GM18909 (cell line): ENCODE measurements around the gene APOM.
A peak's percentile ranks its signal among the peaks of the same experiment; 100 is the strongest.

Experiments
- ATAC-seq: cut with Tn5 transposase; IDR thresholded peaks from one replicate; pipeline ENCODE4 v1.9.1; 2021; ENCODE audit warnings: mild to moderate bottlenecking; ENCODE audit not compliant: unreplicated experiment, poor library complexity

Gene APOM

DNA sequence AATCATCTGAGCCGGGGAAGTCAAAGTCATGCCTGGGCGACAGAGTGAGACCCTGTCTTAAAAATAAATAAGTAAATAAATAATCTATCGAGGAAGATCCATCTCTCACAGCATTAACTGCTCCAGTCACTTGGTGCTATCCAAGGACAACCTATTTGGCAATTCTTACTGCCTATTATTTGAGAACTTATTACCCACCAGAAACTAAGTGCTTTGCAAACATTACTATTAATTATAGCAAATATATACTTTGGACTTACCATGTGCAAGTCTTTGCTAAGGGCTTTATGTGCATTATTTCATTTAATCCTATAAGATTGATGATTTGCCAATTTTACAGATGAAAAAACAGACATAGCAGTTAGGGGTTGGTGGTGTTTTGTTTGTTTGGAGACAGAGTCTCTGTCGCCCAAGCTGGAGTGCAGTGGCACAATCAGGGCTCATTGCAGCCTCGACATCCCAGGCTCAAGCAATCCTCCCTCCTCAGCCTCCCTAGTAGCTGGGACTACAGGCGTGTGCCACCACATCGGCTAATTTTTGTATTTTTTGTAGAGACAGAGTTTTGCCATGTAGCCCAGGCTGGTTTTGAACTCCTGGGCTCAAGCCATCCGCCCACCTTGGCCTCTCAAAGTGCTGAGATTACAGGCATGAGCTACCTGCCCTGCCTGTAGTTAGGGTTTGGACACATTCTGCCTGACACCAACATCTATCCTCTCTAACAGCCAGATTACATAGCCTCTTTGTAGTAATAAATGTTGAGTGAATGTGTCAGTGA is 933 bp upstream of the APOM start:
- ATAC-seq, result no peak

DNA sequence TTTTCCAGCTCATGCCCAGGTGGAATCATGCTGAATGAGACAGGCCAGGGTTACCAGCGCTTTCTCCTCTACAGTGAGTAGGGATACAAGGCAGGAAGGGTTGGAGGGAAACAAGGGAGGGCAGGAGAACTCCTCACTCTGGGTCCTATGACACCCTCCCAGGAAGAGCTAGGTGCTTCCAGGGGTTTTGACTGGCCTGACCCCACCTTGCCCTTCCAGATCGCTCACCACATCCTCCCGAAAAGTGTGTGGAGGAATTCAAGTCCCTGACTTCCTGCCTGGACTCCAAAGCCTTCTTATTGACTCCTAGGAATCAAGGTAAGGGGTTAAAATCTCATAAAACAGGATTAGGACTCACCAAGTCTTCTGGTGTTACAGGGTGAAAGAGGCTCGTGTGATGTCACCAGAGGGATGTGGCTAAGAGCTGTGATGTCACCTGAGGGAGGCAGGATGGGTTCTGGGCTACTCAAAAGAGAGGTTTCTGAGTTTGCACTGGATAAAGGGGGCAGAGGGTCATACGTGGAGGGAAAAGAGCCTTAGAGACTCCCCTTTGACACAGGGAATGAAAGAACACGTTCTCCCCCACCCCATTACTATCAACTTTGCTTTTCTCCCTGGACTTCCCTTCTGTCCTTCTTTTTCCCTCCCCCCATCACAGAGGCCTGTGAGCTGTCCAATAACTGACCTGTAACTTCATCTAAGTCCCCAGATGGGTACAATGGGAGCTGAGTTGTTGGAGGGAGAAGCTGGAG is 1.9 kb downstream of the APOM start:
- no peak for ATAC-seq

DNA sequence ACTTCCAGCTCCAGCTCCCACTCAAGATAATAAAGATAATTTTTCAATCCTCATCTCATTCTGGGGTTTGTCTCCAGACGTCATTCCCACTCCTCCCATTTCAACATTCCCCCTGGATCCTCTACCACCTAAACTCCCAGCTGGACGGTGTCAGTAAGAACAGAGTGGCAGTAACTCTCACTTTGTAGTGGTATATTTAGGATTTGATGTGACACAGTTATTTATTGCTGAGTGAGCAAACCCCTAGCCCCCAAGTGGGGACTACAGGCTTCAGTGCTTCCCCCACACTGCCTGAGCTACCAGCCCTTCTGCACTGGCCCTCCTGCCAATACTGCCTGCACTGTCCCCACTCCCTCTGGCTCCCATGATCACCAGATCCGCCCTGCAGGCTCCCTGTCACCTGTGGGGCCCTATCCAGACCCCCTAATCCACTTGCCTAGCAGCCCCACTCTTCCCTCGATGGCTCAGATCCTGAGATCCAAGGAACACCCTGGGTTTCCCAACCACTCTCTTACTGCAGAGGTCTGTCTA is 2.5 kb downstream of the APOM start:
- no peak for ATAC-seq

DNA sequence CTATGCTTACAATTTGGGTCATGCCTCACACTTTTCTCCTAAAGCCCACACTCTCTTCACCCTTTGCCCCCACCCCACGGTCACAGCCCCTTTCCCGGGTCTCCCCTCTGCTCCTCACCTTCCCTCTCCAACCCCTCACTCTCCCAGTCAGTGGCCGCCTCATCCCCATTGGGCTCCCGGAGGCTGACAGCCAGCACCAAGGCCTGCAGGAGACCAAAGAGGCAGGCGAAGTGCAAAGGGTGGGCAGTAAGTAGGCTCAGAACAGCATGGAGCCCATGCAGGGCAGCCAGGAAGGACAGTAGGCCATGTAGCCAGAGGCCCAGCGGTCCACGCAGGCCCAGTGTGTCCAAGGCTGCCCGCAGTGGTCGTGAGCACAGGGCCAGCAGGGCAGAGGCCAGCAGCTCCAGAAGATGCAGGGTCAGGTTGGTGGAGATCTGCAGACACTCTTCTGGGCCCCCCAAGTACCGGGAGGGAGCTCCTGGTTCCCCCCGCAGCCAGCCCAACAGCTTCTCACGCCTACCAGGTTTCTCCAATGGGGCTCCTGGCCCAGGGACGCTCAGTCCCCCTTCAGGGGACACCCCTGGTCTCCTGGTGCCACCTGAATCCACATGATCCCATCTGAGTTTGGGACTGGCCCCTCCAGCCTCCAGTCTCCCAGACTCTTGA is 3.4 kb downstream of the APOM start:
- no peak for ATAC-seq

DNA sequence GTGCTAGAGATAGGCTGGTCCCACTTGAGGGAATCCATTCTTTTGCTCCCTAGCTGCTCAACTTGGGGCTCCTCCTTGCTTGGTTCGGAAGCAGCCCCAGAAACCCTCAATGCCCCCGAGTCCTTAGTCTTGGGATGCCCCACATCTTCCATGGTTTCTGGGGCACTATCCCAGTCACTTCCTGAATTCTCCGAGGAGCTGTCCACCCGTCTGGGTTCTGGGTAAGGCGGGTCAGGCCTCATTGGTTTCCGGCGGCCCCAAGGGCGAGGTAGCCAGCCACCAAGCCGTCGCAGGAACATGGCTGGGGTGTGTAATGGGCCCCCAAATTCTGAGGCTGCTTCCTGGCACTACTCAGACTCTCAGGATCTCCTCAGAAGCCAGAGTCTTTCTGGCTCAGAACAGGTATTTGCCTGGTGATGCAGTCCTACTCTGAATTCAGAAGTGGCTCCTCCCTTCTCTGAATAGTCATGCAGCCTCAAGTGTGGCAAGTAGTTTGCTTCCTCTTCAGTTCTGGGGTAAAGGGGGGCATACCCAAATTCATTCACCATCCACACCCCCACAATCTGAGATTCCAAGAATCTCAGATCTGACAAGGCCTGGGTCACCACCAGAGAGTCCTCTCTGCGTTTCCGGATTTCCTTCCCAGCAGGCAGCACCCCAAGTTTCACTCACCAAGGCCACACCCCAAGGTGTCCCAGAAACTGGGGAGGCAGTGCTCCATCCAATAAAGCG is 4.1 kb downstream of the APOM start:
- no peak for ATAC-seq

DNA sequence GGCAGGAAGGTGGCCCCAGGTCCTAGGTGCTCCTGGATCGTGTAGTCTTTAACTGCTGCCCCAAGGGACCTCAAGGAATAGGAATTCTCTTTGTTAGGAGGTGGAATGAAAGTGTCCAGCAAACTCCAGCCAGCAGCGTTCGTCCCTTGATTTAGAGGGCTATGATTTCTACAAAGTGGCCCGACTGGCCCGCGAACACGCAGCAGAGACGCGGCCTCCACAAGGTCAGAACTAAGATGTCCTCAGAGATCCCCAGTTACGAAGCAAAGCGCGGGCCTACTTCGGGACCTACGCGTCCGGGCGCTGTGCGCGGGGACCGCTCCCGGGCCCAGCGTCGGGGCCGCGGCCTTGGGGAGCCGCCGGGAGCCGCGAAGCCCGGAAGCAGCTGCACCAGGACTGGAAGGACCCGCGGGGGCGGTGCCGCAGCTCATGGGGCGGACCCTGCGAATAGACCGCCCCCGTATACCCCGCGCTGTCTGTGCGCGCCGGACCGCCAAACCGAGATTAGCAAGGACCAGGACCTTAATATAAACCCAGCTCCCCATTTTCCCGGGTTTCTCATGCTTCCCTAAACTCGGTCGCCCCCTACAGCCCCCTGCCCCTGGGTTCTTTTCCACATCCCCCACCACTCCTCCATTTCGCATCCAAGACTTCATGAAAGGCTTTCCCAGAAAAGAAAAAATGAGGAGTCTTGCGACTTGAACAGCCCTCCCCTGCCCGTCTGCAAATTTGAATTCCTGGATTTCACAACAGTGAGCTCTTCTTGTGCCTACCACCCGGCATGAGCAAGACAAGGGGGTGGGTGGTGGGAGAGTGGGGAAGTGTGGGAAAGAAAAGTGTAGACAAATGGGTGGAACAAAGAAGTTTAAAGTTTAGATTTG is 4.9 kb downstream of the APOM start, which contains the start of gene C6orf47:
C6orf47 (minus strand) TSS at position 398 of the 881 bp plus-strand sequence. CDS start 831 bp downstream, outside the sequence.
- ATAC-seq, result peak; percentile 42

DNA sequence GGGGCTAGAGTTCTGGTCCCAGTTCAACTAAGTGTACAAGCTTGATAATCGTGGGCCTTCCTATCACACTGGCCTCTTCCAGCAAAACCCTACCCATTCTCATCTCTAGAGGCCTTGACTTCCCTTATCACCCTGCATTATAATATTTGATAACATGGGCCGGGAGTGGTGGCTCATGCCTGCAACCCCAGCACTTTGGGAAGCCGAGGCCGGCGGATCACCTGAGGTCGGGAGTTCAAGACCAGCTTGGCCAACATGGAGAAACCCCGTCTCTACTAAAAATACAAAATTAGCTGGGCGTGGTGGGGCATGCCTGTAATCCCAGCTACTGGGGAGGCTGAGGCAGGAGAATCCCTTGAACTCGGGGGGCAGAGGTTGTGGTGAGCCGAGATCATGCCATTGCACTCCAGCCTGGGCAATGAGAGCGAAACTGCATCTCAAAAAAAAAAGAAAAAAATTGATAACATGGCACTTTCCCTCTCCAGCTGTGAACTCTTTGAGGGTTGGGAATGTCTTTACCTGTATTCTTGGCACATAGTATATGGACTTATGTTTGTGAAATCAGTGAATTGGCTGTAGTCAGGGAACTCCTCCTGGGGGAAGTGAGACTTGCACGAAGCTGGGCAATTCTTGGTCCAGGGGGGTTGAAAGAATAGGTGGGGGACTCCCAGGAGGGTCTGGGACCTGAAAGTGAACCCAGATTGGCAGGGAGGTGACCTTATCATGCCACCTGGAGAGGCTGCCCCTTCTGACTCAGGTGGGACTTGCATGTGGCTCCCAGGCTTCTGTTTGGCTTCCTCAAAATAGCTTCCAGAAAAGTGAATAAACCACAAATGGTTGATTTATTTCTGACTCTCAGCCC is 5.8 kb downstream of the APOM start:
- no peak for ATAC-seq

DNA sequence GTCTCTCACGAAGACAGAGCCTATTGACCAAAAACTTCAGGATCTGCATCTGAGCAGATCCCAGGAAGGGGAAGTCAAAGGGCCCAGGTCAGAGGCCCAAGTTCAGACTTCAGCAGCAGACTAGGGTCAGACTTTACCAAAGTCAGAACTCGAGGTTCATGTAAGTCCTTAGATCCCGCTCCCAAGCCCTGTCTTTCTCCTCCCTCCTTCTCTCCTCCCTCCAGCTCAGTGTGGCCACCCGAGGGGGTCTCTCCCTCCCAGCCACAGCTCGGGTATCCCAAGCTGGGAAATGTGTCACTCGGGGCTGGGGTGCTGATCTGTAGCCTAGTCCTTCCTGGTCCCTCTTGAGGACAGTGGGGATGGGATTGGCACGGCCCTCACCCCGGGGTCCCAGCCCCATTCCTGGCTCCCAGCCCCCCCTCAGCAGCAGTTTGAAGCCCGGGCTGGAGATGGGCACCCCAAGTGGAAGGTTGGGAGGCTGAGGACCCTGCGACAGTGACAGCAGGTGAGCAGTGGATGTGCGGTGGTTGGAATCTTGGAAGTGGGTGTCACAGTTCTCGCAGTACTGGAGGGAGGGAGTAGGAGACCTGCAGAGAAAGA is 6.5 kb downstream of the APOM start:
- ATAC-seq, result no peak

DNA sequence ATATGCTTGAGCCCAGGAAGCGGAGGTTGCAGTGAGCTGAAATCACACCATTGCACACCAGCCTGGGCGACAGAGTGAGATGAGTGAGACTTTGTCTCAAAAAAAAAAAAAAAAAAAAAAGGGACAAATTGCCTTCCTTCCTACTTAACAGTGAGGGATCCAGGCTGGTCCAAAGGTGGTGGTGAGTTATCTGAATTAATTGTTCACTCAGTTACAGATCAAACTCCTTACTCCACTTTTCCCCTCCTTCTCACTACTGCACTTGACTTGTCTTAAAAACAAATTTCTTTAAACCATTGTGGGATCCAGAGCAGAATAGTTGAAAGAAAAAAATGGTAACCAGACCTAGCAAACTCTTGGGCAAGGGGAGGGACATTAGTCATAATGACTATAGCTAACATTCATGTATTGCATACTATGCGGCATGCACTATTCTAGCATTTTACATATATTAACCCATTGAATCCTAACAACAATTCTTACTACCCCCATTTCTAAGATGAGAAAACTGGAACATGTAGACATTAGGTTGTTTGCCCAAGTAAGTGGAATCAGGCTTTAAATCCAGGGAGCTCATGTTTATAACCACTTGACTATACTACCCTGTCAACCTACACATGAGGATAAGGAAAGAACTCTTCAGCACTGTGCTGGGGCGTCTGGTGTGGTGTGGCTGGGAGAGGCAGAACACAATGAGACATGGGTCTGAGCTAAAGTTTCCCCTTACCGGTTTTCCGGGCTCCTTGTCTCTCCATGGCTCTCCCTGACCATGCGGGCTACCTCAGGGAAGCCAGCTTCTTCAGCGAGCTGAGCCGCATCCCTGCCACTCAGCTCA is 7.6 kb downstream of the APOM start:
- ATAC-seq, result no peak

DNA sequence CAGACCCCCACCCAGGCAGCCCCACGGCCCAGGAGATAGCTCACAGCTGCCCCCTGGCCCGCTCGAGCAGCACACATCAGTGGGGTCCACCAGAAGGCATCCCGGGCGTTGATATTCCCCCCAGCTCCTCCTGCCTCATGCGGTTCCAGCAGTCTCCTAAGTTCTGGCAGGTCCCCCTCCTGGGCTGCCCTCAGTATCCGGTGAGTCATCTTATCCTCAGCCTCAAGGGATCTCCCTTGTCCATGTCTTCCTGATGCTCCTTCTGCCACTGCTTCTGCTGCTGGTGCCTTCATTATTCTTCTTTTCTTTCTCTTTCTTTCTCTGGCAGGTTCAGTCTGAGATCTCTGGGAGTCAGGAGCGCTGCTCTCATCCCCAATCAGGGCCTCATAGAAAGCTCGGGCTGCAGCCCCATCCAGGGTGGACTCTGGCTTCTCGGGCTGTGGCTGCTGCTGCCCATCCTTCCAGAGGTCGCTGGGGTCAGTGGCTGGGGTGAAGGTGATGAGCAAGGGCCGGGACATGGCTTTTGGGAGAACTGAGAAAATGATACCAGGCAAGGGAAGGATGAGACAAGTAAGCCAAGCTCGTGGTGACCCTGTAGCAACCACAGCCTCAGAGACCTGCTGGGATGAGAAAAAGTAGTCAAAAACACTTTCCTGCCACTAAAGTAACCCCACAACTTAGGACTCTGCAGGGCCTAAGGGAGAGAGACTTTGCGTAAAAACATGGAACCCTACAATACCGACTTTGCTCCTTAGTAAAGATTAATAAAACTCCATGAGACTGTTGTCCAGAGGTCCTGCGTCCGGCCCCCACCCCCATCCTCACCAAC is 8.5 kb downstream of the APOM start:
- ATAC-seq, result no peak

DNA sequence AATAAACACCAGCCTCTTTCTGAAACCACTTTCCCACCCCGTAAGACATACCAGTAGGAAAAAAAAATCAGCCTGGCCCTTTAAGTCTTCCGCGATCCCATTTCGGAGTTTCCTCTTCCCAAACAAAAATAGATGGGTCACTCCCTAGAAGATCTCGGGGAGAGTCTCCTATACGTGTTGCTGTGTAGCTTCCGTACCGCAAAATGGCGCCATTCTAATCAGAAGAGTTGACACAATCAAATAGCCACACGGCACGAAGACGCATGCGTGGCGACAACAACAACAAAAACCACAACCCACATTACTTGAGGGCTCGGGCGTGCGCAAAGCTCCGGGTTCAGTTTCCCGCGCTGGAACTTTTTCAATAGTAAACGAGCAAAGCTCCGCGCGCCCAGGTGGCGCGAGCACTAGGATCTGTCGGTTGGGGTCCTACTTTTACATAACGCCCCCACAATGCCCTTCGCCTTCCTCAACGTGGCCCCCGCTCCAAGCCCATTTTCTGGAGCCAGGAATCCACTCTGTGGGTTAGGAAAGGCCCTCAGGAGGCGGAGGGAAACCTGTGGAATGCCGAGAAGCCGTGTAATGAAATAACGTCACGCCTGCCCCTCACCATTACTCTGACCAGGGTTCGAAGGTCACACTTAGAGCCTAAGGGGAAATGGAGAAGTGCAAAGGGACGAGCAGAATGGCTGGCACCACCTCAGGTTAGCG is 9.3 kb downstream of the APOM start, which contains the start of gene GPANK1:
GPANK1 (minus strand) TSS at position 208 of the 711 bp plus-strand sequence. CDS start 519 bp downstream, outside the sequence.
- ATAC-seq, result peak; percentile 31

DNA sequence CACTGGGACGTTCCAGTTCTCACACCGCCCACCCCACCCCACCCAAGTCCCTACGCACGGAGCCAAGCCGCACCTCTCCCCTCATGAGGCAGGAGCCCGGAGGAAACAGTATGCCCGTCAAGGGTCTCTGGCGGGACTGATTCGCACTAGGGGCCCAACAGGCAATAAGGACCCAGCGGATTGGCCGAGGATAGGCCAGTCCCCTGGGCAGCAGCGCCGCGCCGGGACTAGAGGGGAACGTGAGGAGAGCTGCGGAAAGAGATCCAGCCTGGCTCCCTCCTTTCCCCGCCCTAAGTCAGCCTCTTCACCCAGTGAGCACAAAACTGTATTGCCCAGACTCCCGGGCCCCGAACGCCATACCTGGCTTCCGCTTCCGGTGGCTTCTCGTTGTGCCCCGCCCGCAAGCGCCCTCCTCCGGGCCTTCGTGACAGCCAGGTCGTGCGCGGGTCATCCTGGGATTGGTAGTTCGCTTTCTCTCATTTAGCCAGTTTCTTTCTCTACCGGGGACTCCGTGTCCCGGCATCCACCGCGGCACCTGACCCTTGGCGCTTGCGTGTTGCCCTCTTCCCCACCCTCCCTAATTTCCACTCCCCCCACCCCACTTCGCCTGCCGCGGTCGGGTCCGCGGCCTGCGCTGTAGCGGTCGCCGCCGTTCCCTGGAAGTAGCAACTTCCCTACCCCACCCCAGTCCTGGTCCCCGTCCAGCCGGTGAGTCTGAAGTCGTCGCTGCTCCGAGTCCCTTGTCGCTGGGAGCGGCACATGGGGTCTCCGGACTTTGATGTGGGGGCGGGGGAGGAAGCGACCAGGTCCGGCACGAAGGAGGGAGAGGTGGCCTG is 10.0 kb downstream of the APOM start, which contains the start of gene CSNK2B:
CSNK2B (plus strand) TSS at position 580 of the 836 bp plus-strand sequence. CDS start 752 bp downstream, outside the sequence.
- peak; percentile 79 for ATAC-seq

DNA sequence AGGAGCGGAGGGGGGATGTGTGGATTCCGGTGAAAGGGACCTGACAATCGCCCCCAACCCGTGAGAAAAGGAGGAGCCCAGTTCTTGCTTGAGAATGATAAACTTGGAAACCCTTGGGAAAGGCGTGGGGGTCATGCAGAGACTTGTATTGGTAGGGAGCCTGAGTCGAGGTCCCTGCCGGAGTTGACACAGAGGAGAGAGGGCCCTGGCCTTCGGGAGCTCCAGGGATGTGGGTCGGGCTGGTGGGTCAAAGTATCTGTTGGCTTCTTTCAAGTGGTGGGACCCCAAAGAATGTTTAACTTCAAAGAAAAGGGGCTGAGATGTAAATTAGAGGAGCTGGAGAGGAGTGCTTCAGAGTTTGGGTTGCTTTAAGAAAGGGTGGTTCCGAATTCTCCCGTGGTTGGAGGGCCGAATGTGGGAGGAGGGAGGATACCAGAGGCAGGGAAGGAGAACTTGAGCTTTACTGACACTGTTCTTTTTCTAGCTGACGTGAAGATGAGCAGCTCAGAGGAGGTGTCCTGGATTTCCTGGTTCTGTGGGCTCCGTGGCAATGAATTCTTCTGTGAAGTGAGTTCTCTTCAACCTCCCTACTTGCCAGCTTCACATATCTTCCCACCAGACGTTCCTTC is 10.8 kb downstream of the APOM start:
- ATAC-seq, result no peak

DNA sequence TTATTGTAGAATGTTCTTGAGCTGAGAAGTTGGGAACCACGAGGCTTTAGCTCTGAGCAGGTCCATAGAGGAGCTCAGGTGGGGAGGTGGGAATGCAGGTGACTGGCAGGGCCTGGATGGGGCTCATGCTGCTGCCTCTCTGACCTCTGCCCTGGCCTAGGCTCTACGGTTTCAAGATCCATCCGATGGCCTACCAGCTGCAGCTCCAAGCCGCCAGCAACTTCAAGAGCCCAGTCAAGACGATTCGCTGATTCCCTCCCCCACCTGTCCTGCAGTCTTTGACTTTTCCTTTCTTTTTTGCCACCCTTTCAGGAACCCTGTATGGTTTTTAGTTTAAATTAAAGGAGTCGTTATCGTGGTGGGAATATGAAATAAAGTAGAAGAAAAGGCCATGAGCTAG is 14.0 kb downstream of the APOM start, which contains the start of gene LY6G5B:
LY6G5B (plus strand) TSS at position 301 of the 400 bp plus-strand sequence. CDS start 975 bp downstream, outside the sequence.
- ATAC-seq, result no peak
